ENCODE measurements around the gene SSX2IP. TPM values are rescaled to one million over a fixed set of nuclear protein-coding genes. Genes with fewer than 3 reads are reported as not detected.
"Not testable (repeated sequence)": the region's sequence is repeated elsewhere in the genome, so short reads cannot be mapped to it uniquely, and the experiment has no call there.

The SSX2IP gene
- total RNA-seq, 1 experiment from 2014 or later = 13.8 TPM

DNA sequence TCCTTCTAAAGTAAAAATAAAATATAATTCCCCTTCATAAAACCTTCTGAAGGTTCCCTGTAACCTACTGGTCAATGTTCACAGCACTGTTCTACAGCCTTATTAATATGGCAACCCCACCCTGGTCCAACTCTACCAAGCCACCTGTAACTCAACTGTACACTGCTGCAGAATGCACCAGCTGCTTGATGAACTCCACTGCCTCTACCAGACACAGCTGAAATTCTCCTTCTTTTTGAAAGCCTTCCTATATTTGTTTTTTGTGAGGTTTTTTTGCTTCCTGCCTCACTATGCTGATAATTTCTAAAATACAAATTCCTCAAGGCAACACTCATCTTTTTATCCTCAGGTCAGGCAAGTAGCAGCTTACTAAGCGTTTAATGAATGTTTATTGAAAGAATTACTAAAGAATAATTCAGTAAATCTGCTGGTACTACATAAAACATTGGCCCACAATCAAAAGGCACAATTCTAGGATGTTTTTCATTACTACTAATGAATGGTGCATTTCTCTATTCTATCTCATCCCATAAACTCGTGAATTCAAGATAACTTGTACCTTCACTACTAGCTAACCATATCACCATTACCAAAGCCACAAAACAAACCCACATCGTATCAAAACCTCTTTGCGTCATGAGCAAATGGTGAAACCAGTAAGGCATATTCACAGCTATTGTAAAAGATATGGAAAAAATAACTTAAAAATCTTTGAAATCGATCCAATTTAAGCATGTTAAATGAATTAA is 2.4 kb downstream of the SSX2IP start:
- in situ Hi-C loops (cut with HindIII; ENCODE audit: low pct_unique_long_range_greater_than_20kb, low sequenced_read_pairs) = no loop called here
- DNase-seq (ENCODE audit: low read depth) = no peak

DNA sequence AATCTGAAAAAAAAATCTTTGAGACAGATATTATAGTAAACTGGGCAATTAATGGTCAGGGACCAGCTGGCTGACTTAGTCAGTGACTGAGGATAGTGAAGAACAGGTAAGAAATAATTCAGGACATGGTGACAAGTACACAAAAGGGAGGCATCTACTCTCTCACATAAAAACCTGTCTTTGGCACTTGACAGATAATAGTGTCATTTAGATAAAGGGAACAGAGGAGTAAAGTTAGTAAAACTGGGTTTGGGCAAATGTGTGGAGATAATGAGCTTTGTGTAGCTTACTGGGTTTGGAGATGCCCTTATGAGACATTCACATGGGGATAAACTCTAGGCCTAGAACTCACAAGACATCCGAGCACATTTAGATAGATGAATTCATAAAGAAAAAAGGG is 4.0 kb downstream of the SSX2IP start:
- in situ Hi-C loops (cut with HindIII; ENCODE audit: low pct_unique_long_range_greater_than_20kb, low sequenced_read_pairs) = no loop called here

DNA sequence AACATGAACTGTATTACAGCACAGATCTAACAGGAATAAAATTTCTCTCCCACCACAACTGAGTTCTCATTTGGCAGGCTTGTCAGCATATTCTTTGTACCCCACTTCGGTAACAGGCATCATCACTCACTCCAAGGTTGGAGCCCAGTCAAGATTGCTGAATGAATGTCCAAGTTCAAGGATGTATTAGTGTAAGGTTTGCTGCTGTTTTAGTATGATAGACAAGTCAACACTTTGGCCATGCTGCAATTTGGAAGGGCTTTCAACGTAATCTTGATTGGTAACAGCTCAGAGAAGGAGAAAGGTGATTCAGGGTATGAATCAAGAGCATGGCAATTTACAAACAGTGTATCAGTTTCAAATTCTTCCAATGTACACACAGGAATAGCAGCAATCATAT is 6.8 kb downstream of the SSX2IP start:
- in situ Hi-C loops (cut with HindIII; ENCODE audit: low pct_unique_long_range_greater_than_20kb, low sequenced_read_pairs) = no loop called here

More for the DNA sequence above, 4.0 kb downstream of the SSX2IP start:
- DNase-seq (ENCODE audit: low read depth) = no peak

DNA sequence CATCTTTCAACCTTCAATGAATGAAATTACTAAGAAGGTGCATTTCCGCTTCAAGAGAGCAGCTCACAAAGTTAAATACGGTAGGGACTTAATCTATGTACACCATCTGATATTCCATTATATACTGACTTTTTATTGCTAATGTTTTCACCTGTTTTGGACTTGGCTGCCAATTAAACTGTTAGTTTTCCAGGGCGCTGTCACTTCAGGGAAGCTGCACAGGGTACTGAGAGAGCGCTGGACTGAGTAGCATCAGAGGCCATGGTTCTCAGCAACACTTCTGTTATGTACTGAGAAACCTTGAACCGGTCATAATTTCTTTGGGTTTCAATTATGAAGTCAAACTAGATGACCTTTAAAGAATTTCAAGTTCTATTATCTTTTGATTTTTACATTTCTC is 8.2 kb downstream of the SSX2IP start:
- DNase-seq (ENCODE audit: low read depth) = no peak
- in situ Hi-C loops (cut with HindIII; ENCODE audit: low pct_unique_long_range_greater_than_20kb, low sequenced_read_pairs) = no loop called here

More for the DNA sequence above, 6.8 kb downstream of the SSX2IP start:
- DNase-seq (ENCODE audit: low read depth) = no peak

DNA sequence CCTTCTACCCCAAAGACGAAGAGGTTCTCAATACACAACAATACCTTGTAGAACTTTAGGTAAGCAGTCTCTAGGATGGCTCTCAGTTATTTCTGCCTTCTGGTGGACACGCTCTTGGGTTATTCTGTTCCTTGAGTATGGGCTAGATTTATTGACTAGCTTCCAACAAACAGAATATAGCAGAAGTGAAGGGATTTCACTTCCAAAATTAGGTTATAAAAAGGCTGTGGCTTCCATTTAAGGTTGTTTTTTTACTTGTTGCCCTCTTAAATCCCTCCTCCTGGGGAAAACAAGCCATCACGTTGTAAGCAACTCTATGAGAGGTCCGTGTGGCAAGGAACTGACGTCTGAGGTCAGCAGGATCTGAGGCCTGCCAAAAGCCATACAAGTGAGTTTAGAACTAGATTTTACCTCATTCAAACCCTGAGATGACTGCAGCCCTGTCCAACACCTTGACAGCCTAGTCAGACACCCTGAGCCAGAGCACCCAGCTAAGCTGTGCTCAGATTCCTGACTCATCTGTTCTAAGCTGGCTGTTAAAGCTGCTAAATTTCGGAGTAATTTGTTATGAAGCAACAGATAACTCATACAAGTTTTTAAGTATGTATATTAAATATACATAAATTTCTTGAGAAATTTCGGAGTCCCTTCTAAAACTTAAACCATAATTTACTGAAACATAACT is 12.7 kb downstream of the SSX2IP start:
- no peak for DNase-seq (ENCODE audit: low read depth)
- in situ Hi-C loops (cut with HindIII; ENCODE audit: low pct_unique_long_range_greater_than_20kb, low sequenced_read_pairs) = no loop called here

DNA sequence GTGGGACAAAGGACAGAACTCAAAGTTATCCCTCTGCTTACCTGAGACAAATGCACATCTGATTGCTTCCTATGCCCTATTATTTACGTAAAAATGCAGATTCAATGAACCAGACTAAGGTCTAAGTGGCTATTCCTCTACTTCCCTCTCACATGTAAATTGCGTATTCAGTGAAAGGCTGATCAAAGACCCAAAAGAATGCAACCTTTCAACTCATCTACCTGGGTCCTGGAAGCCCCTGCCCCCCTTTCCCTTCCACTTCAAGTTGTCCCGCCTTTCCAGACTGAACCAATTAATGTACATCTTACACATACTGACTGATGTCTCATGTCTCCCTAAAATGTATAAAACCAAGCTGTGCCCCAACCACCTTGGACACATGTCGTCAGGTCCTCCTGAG is 14.6 kb downstream of the SSX2IP start:
- DNase-seq (ENCODE audit: low read depth) = no peak
- in situ Hi-C loops (cut with HindIII; ENCODE audit: low pct_unique_long_range_greater_than_20kb, low sequenced_read_pairs) = no loop called here

DNA sequence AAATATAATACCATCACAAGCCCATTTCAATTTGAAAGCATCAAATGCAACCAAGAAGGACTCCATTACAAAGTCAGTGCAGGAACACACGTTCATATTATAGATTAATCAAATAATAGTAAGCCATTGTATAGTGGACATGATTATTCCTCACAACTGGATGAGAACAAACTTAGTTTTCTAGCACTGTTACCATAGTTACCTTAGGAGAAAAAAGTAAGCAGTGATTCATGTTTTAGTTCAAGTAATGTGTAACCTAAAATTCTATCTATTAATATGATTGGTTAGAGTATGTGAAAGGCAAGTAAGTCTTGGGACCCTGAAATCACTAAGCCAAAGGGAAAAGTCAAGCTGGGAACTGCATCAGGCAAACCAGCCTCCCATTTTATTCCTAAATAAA is 15.2 kb downstream of the SSX2IP start:
- DNase-seq (ENCODE audit: low read depth) = no peak
- in situ Hi-C loops (cut with HindIII; ENCODE audit: low pct_unique_long_range_greater_than_20kb, low sequenced_read_pairs) = no loop called here

DNA sequence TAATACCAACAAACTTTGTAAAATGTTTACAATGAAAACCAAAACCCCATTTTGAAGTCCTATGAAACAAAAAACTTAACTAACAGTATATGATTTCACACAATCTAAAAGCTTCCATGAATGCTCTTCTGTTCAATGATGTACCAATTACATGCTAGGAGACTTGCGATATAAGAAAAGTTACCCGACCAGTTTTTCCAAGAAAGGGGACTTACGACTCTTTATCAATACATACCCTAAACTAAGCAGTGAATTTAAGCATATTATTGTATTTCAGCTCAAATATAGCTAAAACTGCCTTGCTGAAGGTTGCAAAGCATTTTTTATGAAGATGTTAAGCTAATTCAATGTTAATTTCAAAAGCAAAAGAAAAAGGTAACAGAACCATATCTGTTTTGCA is 15.6 kb downstream of the SSX2IP start:
- in situ Hi-C loops (cut with HindIII; ENCODE audit: low pct_unique_long_range_greater_than_20kb, low sequenced_read_pairs) = no loop called here
- no peak for DNase-seq (ENCODE audit: low read depth)

DNA sequence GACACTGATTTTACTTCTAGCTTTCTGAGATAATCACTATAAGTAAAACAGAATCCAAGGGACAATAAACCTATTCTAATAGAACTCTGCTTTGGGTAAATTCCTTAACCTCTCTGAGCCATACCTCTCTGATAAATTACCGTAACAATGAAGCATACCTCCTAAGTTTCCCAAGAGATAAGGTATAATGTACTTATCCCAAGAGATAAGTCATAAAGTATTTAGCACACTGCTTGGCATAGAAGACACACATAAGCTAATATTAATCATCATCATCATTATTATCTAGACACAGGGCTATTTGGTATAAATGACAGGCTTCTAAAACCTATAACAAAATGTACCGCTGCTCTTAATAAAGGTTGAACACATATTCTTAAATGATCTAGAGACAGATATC is 16.2 kb downstream of the SSX2IP start:
- in situ Hi-C loops (cut with HindIII; ENCODE audit: low pct_unique_long_range_greater_than_20kb, low sequenced_read_pairs) = no loop called here
- DNase-seq (ENCODE audit: low read depth) = no peak

DNA sequence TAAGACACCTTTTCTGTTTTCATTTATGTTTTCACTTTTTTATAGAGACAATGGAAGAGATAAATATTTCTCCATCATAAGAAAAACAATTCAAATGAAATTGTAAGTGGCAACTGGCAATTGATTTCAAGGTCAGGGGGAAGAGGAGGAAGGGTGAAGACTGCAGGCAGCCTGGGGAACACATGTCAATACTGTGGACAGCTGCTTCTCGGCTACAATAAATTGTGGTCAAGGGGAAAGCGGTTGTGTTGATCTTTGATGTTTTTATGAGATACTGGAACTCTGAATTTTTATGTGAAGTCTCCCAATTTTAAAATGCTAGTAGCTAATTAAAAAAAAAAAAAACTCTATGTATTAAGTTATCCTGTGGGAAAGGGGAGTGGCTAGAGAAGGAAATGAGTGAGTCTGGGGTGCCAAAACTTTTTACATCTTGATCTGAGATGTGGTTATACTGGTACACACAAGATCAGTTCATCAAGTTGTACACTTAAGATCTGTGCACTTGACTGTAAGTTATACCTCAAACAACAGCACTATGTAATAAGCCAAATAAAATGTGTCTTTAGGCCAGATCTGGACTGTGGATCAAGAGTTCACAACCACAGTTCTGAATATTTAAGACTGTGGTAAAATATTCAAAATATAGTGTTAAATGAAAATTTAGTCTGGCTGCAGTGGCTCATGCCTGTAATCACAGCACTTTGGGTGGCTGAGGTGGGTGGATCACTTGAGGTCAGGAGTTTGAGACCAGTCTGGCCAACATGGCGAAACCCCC is 18.0 kb downstream of the SSX2IP start:
- in situ Hi-C loops (cut with HindIII; ENCODE audit: low pct_unique_long_range_greater_than_20kb, low sequenced_read_pairs) = no loop called here
- DNase-seq (ENCODE audit: low read depth) = no peak

DNA sequence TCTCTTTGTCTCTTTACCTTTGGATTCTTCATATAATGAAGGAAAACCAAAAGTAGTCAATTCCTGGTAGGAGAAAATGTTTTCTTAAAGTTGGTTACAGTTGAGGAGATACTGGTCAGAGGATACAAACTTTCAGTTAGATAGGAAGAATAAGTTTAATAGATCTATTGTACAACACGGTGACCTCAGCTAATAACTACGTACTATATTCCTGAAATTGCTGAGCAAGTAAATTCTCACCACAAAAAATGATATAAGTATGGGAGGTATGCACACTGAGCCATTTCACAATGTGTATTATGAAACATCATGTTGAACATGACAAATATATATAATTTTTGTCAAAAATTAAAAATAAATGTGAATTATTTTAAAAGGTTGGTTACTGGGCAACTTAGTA is 20.4 kb downstream of the SSX2IP start:
- DNase-seq (ENCODE audit: low read depth) = no peak
- in situ Hi-C loops (cut with HindIII; ENCODE audit: low pct_unique_long_range_greater_than_20kb, low sequenced_read_pairs) = no loop called here

DNA sequence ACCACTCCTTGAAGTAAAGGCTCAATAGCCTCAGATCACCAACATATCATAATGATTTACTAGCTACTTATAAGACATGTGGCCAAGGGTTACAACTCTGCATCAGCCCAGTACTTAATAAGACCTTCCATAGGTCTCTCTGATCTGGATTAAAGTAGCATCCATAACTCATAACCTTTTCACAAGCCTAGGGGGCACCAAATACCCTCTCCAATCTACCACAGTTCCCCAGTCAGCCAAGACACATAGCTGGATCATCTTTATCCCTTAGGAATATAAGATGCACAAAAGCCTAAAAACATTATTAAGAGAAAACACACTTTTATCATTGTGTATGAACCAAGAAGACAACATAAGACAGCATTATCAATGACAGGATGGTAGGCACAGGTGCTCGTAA is 22.1 kb downstream of the SSX2IP start:
- DNase-seq (ENCODE audit: low read depth) = no peak
- in situ Hi-C loops (cut with HindIII; ENCODE audit: low pct_unique_long_range_greater_than_20kb, low sequenced_read_pairs) = no loop called here

DNA sequence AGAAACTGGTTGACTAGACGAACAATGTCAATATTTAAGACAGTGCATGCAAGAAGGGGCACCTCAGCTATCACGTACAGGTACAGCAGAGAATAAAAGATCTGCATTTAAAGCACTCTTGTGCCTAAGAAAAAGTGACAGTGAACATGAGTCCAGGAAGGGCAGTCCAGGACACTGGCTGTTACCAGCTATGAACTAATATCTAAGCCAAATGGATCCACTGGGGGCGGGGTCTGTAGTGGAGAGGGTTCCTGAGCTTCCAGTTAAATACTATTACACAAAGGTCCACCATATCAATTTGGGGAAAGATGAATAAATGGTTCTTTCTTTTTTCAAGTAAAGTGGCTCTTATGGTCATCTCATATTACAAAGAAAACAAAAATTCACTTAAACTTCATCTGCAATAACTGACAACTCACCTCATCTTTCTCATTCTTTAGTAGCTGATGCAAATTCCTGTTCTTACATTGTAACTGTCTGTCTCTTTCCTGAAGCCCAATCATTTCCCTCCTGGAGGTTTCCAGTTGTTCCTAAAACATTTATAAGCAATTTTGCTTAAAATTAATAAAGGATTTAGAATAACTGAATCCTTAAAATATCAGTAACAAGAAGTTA is 24.5 kb downstream of the SSX2IP start:
- DNase-seq (ENCODE audit: low read depth) = no peak
- in situ Hi-C loops (cut with HindIII; ENCODE audit: low pct_unique_long_range_greater_than_20kb, low sequenced_read_pairs) = no loop called here

DNA sequence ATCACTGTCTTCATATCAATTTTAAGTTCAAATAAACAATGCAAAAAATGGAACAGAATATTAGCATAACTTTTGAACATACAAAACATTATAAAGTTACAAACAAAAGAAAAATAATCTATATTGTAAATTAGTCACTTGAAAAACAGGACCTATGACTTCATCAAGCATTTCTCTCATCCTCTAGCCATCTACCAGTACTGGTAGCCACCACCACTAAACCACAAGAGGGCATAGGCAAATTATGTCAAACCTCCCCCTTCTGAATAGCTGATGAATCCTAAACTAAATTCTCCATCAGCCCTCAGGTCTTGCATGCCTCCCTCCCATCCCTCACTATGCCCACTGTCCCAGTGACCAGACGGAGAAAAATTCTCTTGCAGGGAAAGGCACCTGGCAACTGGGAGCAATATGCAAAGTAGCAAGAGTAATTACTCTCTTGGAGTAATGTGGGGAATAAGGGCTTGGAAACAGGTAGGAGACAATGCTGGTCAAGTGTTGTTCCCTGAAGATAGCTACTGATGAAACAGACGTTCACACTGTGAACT is 37.1 kb downstream of the SSX2IP start:
- no peak for DNase-seq (ENCODE audit: low read depth)
- in situ Hi-C loops (cut with HindIII; ENCODE audit: low pct_unique_long_range_greater_than_20kb, low sequenced_read_pairs) = no loop called here

DNA sequence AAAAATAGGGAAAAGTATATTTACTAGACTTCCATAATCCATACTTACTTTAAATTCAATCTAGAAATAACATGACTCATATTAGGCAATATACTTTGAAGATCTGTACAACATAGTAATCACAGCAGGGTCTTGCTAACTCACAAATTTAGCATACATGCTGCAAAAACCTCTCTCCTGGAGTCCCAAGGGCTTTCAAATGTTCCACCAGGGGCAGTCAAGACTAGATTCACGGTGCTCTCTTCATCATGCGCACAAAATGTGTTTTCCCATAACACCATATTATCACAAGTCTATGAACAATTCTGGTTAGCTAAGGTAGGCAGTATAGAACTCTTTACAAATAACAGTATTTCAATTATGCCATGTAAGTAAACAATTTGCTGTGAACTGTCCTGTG is 45.8 kb downstream of the SSX2IP start:
- in situ Hi-C loops (cut with HindIII; ENCODE audit: low pct_unique_long_range_greater_than_20kb, low sequenced_read_pairs) = no loop called here

DNA sequence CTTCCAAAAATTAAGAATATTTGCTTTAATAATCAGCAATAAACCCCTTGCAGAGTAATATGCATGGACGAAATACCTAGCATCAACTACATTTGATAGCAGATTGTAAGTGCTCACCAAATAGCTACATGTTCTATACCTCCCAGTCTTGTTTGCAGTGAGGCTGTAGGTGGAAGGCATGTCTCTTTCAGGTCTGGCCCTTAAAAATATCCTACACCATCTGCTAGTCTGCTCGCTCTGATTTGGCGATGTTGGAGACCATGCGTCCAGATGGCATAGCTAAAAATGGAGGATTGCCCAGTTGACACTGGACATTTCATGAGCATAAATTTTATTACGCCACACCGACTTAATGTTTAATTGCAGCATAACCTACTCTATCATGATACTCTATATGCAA is 47.1 kb downstream of the SSX2IP start:
- no peak for DNase-seq (ENCODE audit: low read depth)
- in situ Hi-C loops (cut with HindIII; ENCODE audit: low pct_unique_long_range_greater_than_20kb, low sequenced_read_pairs) = no loop called here

More for the DNA sequence above, 45.8 kb downstream of the SSX2IP start:
- no peak for DNase-seq (ENCODE audit: low read depth)

DNA sequence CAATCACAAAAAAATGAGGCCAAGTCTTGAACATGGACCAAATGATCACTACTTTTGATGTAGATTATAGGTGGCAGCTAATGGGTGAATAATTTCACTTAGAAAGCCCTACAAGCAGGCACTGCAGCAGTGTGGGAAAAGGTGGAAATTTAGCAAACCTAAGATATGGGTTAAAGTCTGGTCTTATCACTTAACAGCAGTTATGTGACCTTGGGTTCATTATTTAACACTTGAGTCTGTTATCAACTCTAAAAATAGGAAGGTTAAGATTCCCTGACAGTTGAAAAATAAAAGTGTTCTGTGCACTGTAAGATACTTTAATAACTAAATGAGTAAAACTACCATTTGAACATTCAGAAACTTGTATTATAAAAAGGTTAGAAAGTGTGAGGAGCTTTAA is 47.5 kb downstream of the SSX2IP start:
- in situ Hi-C loops (cut with HindIII; ENCODE audit: low pct_unique_long_range_greater_than_20kb, low sequenced_read_pairs) = no loop called here
- DNase-seq (ENCODE audit: low read depth) = no peak

DNA sequence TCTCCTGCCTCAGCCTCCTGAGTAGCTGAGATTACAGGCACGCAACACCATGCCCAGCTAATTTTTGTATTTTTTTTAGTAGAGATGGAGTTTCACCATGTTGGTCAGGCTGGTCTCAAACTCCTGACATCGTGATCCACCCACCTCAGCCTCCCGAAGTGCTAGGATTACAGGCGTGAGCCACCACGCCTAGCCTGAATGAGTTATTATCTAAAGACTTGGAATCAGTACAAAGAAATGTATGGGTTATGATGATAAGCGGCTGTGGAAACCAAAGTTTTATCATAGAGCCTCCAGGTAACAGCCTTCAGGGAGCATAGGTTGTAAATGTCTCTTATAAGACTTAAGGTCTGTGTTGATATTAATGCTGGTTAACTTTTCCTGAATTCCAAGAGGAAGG is 50.5 kb downstream of the SSX2IP start:
- in situ Hi-C loops (cut with HindIII; ENCODE audit: low pct_unique_long_range_greater_than_20kb, low sequenced_read_pairs); DNase-seq (ENCODE audit: low read depth): not testable (repeated sequence)

DNA sequence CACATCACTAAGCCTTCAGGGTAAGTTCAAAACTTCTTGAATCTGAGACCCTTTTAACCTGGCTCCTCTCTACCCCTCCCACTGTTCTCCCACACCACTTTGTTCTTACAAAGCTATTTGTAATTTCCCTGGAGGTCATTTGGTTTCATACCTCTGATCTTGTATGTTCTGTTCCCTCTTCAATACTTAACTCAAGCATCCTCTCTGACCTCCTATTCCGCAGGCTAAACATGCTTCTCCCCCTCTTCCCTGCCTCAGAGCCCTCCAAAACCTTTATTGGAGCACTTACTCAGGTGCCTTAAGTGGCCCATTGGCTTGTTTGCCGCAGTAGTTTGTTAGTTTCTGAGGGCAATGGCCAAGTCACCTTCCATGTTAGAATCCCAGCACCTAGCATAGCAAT is 54.8 kb downstream of the SSX2IP start:
- no peak for DNase-seq (ENCODE audit: low read depth)
- in situ Hi-C loops (cut with HindIII; ENCODE audit: low pct_unique_long_range_greater_than_20kb, low sequenced_read_pairs) = no loop called here

All from Caki2 (cell line).